Right forelimb (tissue), 1 donor: Measurements from ENCODE around the gene ATG2B.
A peak's percentile ranks its signal among the peaks of the same experiment; 100 is the strongest.

Experiments used
- DNase-seq: peaks from one replicate; pipeline ENCODE4 v3.0.0-alpha.2; 2018

The ATG2B gene

GRCh38 chr14:96268431-96269358, 94.4 kb downstream of the ATG2B start:
- DNase-seq: no peak

GRCh38 chr14:96267916-96268315, 95.2 kb downstream of the ATG2B start:
- DNase-seq: no peak

GRCh38 chr14:96267336-96267735, 95.8 kb downstream of the ATG2B start:
- peak; percentile 69 for DNase-seq

- DNase-seq: no peak
These were observed 97.6 kb downstream of the ATG2B start for GRCh38 chr14:96265383-96266095.

- no peak for DNase-seq
These were observed 98.3 kb downstream of the ATG2B start for GRCh38 chr14:96264853-96265252.

- DNase-seq: no peak
These were observed 99.0 kb downstream of the ATG2B start for GRCh38 chr14:96264200-96264553.

GRCh38 chr14:96263347-96264199, 99.6 kb downstream of the ATG2B start:
- no peak for DNase-seq

GRCh38 chr14:96261772-96262655, 101.1 kb downstream of the ATG2B start:
- DNase-seq: no peak

GRCh38 chr14:96261053-96261452, 102.1 kb downstream of the ATG2B start:
- no peak for DNase-seq

- no peak for DNase-seq
These were observed 102.8 kb downstream of the ATG2B start for GRCh38 chr14:96260341-96260821.

GRCh38 chr14:96257900-96258299, 105.2 kb downstream of the ATG2B start:
- no peak for DNase-seq

- DNase-seq: no peak
These were observed 106.1 kb downstream of the ATG2B start for GRCh38 chr14:96257056-96257455.

- no peak for DNase-seq
These were observed 106.7 kb downstream of the ATG2B start for GRCh38 chr14:96256407-96256806.

- DNase-seq: no peak
These were observed 107.4 kb downstream of the ATG2B start, which contains the start of gene BDKRB1 for GRCh38 chr14:96255501-96256366. BDKRB1 (plus strand) TSS chr14:96256210; CDS start chr14:96263683, 7,473 bp downstream.

- DNase-seq: no peak
These were observed 108.5 kb downstream of the ATG2B start for GRCh38 chr14:96254687-96255086.

GRCh38 chr14:96252999-96253539, 110.1 kb downstream of the ATG2B start:
- DNase-seq: no peak

GRCh38 chr14:96252323-96252998, 110.7 kb downstream of the ATG2B start:
- no peak for DNase-seq

GRCh38 chr14:96251656-96252155, 111.4 kb downstream of the ATG2B start:
- DNase-seq: no peak

GRCh38 chr14:96250485-96250884, 112.7 kb downstream of the ATG2B start:
- no peak for DNase-seq

- DNase-seq: no peak
These were observed 114.1 kb downstream of the ATG2B start for GRCh38 chr14:96249029-96249428.
